Measurements from ENCODE around the gene TUBA4A. TPM values are rescaled to one million over a fixed set of nuclear protein-coding genes. Genes with fewer than 3 reads are reported as not detected.

TUBA4A gene
- total and polyA plus RNA-seq, 9 of the 15 experiments (the other 6 are each of a cell fraction or from before 2014, with no cell fraction given) = 25.1 to 174 (median 42.4) TPM

DNA sequence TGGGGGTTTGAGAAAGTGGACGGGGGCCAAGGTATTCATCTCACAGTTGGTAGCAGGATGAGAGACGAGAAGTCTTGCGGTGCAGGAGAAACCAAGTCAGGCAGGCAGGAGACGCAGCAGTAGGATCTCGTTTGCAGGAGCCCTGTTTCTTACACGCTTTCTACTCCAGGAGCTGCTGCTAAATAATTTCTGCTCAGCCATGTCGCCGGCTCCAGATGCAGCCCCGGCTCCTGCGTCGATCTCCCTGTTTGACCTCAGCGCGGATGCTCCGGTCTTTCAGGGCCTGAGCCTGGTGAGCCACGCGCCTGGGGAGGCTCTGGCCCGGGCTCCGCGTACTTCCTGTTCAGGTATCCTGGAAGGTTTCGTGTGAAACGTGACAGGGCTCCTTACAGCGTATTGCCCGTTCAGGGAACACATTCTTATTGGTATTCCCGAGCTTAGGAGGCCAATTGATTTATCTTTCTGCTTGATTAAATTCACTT, 23.6 kb downstream of the TUBA4A start (continued):
- TF ChIP-seq SAP30 (IDR thresholded peaks at IDR 0.05; ENCODE audit: borderline replicate concordance, insufficient read depth, low read depth, low read length, poor library complexity, severe bottlenecking) (peak; percentile 72), BRD9 (IDR thresholded peaks at IDR 0.05; ENCODE audit: low read depth, partially characterized antibody) (peak; percentile 36), ZNF212 (CRISPR knock-in tag; IDR thresholded peaks at IDR 0.05) (no peak), YY1 (IDR thresholded peaks at IDR 0.05; ENCODE audit: borderline replicate concordance in 1 of 3, control insufficient read depth in 1 of 3, extremely low read depth in 1 of 3, insufficient read depth in 3 of 3, insufficient read length in 1 of 3, insufficient replicate concordance in 2 of 3, low read depth in 1 of 3, low read length in 2 of 3) (no peak), SIRT6 (IDR thresholded peaks at IDR 0.05; ENCODE audit: low read depth, low read length) (no peak)
- TF ChIP-seq, protein P1, sequence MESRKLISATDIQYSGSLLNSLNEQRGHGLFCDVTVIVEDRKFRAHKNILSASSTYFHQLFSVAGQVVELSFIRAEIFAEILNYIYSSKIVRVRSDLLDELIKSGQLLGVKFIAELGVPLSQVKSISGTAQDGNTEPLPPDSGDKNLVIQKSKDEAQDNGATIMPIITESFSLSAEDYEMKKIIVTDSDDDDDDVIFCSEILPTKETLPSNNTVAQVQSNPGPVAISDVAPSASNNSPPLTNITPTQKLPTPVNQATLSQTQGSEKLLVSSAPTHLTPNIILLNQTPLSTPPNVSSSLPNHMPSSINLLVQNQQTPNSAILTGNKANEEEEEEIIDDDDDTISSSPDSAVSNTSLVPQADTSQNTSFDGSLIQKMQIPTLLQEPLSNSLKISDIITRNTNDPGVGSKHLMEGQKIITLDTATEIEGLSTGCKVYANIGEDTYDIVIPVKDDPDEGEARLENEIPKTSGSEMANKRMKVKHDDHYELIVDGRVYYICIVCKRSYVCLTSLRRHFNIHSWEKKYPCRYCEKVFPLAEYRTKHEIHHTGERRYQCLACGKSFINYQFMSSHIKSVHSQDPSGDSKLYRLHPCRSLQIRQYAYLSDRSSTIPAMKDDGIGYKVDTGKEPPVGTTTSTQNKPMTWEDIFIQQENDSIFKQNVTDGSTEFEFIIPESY (CRISPR knock-in tag; IDR thresholded peaks at IDR 0.05) = no peak
- TF ChIP-seq, protein P2, sequence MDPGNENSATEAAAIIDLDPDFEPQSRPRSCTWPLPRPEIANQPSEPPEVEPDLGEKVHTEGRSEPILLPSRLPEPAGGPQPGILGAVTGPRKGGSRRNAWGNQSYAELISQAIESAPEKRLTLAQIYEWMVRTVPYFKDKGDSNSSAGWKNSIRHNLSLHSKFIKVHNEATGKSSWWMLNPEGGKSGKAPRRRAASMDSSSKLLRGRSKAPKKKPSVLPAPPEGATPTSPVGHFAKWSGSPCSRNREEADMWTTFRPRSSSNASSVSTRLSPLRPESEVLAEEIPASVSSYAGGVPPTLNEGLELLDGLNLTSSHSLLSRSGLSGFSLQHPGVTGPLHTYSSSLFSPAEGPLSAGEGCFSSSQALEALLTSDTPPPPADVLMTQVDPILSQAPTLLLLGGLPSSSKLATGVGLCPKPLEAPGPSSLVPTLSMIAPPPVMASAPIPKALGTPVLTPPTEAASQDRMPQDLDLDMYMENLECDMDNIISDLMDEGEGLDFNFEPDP (CRISPR knock-in tag; IDR thresholded peaks at IDR 0.05) = no peak
